NK-92 (cell line): ENCODE results near the gene RHNO1.

Source experiments
- DNase-seq: peaks from one replicate; lab custom pipeline; 2025; ENCODE audit not compliant: unreplicated experiment; lab: John Stamatoyannopoulos, UW

The RHNO1 gene

GRCh38 chr12:2900642-2901041 lies 23.6 kb downstream of the RHNO1 start:
- DNase-seq: no peak

DNA sequence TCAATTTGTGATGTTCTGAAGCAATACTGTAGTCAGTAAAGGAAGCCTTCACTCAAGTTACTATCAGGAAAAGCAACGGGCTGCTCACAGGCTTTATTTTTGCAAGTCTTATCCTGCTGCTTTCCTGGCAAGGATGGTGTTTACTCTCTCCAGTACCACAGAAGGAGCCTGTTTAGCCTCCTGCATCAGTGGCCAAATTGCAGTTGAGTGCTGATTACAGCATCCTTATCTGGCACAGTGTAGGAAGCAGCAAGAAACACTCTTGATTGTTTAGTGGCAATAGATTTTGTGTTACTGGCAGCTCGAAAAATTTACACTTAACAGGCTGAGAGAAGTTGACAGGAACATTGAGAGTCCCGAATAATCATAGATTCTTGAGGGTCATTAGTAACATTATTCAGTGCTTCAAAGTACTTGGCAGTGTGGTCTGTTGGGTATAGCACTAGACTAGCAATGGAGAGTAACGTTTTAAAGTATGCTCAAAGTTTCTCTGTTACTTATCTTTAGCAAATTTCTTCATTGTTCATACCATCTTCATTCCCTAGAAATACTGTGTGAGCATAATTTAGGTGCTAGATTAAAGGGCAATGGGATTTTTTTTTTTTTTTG lies 25.4 kb downstream of the RHNO1 start:
- DNase-seq: no peak

DNA sequence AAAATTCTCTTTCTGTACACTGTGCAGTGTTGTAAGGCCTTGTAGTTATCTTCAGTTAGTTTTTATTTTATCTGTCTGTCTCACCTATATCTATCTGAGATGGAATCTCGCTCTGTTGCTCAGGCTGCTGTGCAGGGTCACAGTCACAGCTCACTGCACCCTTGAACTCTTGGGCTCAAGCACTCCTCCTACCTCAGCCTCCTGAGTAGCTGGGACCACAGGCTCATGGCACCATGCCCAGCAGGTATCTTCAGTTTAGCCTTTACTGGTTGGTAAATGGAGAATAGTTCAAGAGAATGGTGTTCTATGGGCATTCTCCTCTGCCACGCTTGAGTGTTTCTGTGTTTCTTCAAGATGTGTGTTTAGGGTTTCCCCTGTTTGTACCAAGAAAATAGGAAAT lies 27.2 kb downstream of the RHNO1 start:
- no peak for DNase-seq

DNA sequence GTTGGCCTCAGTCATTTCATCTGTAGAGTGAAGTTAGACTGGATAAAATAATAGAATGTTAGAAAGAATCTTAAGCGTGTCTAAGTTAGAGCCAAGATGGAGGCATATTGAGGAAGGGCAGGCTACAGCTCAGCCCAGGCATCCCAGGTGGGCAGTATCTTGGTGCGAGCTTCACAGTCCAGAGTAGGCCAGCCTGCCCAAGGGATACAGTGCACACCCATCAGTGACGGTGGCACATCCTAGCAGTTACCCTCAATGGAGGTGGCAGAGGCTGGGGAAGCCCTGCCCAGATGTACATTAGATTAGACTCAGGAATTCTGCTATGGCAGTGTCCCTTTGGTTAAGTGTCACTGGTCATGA lies 35.2 kb downstream of the RHNO1 start:
- DNase-seq: no peak

- DNase-seq: no peak
Measured at GRCh38 chr12:2919249-2919648, 42.2 kb downstream of the RHNO1 start.

- DNase-seq: no peak
Measured at GRCh38 chr12:2922329-2922728, 45.3 kb downstream of the RHNO1 start.

DNA sequence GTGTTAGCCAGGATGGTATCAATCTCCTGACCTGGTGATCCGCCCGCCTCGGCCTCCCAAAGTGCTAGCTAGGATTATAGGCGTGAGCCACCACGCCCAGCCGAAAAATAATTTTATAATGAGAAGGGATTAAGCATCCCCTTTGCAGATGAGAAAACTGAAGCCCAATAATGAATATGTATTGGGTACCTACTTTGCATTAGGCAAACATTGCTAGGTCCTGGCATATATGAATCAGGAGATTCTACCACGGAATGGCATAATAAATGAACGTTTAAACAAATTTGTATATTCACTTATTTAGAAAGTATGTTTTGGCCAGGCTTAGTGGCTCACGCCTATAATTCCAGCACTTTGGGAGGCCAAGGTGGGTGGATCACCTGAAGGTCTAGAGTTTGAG lies 46.0 kb downstream of the RHNO1 start:
- DNase-seq: no peak

GRCh38 chr12:2924019-2924418 lies 47.0 kb downstream of the RHNO1 start:
- no peak for DNase-seq

DNA sequence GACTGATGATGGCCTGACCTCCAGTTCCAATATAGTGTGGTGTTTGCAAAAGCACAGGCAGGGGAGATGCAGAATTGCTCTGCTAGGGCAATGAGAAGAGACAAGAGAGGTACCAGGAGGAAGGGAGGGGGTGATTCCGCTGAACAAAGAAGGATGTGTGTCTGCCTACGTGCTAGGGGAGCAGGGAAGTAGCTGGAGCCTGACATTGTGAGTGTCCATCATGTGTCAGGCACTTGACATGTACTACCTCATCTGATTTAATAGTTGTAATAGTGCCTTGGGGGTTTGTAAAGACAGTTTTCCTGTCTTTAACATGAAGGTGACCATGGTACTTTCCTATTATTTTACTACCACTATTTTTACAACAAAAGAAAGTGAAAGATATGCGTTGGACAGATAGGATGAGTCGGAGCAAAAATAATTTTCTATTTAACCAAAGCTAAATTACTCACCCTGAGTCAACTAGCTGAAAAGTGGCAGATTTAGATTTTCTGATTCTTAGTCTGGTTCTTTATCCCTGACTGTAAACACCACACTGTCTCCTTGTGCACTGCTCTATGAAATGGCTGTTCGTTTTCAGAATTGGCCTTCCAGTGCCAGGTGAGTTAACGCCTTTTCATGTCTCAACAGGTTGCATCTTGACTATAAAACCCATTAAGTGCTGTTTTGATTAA lies 48.4 kb downstream of the RHNO1 start:
- DNase-seq: no peak

DNA sequence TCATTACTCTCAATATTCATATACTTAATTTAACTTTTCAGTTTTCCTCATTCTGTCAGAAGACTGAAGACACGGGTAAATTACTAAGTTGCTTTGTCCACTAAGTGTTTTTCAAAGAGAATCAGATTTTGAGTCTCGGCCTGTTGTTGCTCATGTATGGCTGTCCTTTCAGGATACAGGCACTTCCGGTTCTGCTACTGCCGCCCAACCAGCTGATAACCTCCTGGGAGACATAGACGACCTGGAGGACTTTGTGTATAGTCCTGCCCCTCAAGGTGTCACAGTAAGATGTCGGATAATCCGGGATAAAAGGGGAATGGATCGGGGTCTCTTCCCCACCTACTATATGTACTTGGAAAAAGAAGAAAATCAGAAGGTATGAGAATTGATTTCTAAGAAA lies 53.8 kb downstream of the RHNO1 start:
- DNase-seq: no peak

DNA sequence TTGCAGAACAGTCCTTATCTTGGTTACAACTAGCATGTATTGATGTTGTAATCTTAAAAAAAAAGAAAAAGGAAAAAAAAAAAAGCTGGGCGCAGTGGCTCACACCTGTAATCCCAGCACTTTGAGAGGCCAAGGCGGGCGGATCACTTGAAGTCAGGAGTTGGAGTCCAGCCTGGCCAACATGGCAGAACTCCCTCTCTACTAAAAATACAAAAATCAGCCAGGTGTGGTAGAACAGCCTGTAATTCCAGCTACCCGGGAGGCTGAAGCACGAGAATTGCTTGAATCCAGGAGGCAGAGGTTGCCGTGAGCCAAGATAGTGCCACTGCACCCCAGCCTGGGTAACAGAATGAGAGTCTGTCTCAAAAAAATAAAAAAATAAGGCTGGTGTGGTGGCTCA lies 56.6 kb downstream of the RHNO1 start:
- no peak for DNase-seq

GRCh38 chr12:2934371-2934770 lies 57.3 kb downstream of the RHNO1 start:
- DNase-seq: no peak

DNA sequence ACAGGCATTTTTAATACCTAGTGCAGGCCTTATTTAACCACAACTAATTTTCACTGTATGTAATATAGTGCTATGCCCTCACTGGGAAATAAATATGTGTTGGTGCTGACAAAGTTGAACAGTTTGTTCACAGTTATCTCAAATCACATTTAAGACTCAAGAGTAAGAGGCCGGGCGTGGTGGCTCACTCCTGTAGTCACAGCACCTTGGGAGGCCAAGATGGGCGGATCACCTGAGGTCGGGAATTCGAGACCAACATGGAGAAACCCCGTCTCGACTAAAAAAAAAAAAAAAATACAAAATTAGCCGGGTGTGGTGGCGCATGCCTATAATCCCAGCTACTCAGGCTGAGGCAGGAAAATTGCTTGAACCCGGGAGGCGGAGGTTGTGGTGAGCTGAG lies 59.3 kb downstream of the RHNO1 start:
- no peak for DNase-seq

DNA sequence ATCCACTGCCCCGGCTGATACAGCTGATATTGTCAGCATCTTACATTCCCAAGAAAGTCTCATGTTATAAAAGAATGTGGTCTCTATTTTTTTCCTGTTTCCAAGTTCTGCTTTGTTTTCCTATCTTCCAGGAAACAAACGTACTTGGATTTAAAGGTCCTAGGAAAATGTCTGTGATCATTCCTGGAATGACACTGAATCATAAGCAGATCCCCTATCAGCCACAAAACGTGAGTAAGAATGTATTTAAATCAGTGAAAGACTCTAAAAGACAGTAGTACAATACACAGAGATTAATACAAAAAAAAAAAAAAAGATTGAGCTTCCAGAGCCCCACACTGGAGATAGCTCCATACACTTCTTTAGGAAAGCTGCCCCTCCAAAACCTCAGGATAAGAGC lies 60.5 kb downstream of the RHNO1 start:
- DNase-seq: no peak
